GM12878 (cell line): ENCODE results near the gene TANC1. TPM values are rescaled to one million over a fixed set of nuclear protein-coding genes. Genes with fewer than 3 reads are reported as not detected.

Experiments used
- ATAC-seq: fragments of 200-7000 bp; cut with Tn5 transposase; 3 replicates; pipeline ENCODE4 v1.9.1; 2020; ENCODE audit warnings: mild to moderate bottlenecking, moderate library complexity
- BruUV-seq: library from RNA; stranded (reverse); fragments of 400-500 nt; replicated peaks from 2 replicates; lab custom pipeline; 2021; lab: Mats Ljungman, UMichigan
- CTCF ChIA-PET: fragments of 300-600 bp; sonication (Branson Sonifier 250); formaldehyde crosslinking; extraction: SDS; loops from one replicate; lab custom pipeline; 2021; ENCODE audit warnings: inconsistent platforms; lab: Yijun Ruan, JAX
- POLR2A ChIA-PET: fragments of 350-600 bp; formaldehyde crosslinking; extraction: SDS; loops from one replicate; lab custom pipeline; 2021; ENCODE audit warnings: inconsistent platforms; lab: Charles Lee
- RAD21 ChIA-PET: fragments of 300-600 bp; sonication (Branson Sonifier 250); formaldehyde crosslinking; loops from one replicate; lab custom pipeline; 2023; ENCODE audit warnings: antibody characterized with exemption; ENCODE audit not compliant: unreplicated experiment; lab: Charles Lee
- SMC1A ChIA-PET: fragments of 300-600 bp; sonication (Branson Sonifier 250); formaldehyde crosslinking; loops from one replicate; lab custom pipeline; 2023; ENCODE audit not compliant: unreplicated experiment, uncharacterized antibody; lab: Charles Lee
- DNase-seq: peaks from one replicate; pipeline ENCODE4 v3.0.0-alpha.2; 2011; ENCODE audit warnings: low read depth, low spot score
- FAIRE-seq: peaks from 3 replicates; lab custom pipeline; 2011; peaks lifted over from hg19 to GRCh38; lab: Jason Lieb, UNC
- H2AFZ ChIP-seq: 2 replicates; pipeline ENCODE4 v1.6.0; 2011; ENCODE audit warnings: low read depth, low read length, control low read depth; ENCODE audit not compliant: control insufficient read depth
- H3K27ac ChIP-seq: 2 replicates; pipeline ENCODE4 v1.5.1; 2011; ENCODE audit warnings: control low read depth; ENCODE audit not compliant: control insufficient read depth, insufficient read depth
- H3K27me3 ChIP-seq, 2 experiments: replicated peaks in 1 of 2; 2 replicates each; pipeline versions ENCODE4 v1.6.0 to v1.6.1; 2011; ENCODE audit warnings: low read length in 1 of 2; ENCODE audit not compliant: control insufficient read depth in 2 of 2, insufficient read depth in 2 of 2
- H3K36me3 ChIP-seq, 2 experiments: 2 replicates each; pipeline ENCODE4 v1.5.1; 2011; ENCODE audit warnings: low read length in 1 of 2; ENCODE audit not compliant: control insufficient read depth in 2 of 2, insufficient read depth in 2 of 2
- H3K4me1 ChIP-seq: 2 replicates; pipeline ENCODE4 v1.6.1; 2011; ENCODE audit warnings: mild to moderate bottlenecking, low read length, moderate library complexity, mixed read lengths; ENCODE audit not compliant: control insufficient read depth, insufficient read depth
- H3K4me2 ChIP-seq: 2 replicates; pipeline ENCODE4 v1.6.0; 2011; ENCODE audit warnings: control low read depth; ENCODE audit not compliant: control insufficient read depth, insufficient read depth
- H3K4me3 ChIP-seq: fragments of 200-600 bp; sonication (generic); 2 replicates; pipeline ENCODE4 v1.5.1; 2016
- H3K79me2 ChIP-seq: 2 replicates; pipeline ENCODE4 v1.6.0; 2011; ENCODE audit warnings: low read length; ENCODE audit not compliant: control insufficient read depth, insufficient read depth
- H3K9ac ChIP-seq: 2 replicates; pipeline ENCODE4 v1.8.0; 2011; ENCODE audit warnings: low read length, control low read depth, mixed read lengths; ENCODE audit not compliant: control insufficient read depth, insufficient read depth
- H3K9me3 ChIP-seq: replicated peaks from 3 replicates; pipeline ENCODE4 v1.5.1; 2011; ENCODE audit warnings: mild to moderate bottlenecking, low read length; ENCODE audit not compliant: control insufficient read depth, insufficient read depth
- H4K20me1 ChIP-seq: 2 replicates; pipeline ENCODE4 v1.6.0; 2011; ENCODE audit not compliant: control insufficient read depth, insufficient read depth
- CBFB ChIP-seq: IDR thresholded peaks from 2 replicates; pipeline ENCODE4 v1.6.1; 2016; ENCODE audit warnings: antibody characterized with exemption, low read depth
- CEBPB ChIP-seq, 2 experiments: fragments of 150-350 bp in 1 of 2; IDR thresholded peaks; 2 replicates each; pipeline ENCODE4 v1.6.1; 2012 to 2014; ENCODE audit warnings: low read depth in 2 of 2, low read length in 2 of 2, borderline replicate concordance in 1 of 2, inconsistent platforms in 1 of 2
- GATAD2B ChIP-seq: fragments of 450-650 bp; conservative IDR thresholded peaks from 2 replicates; pipeline ENCODE4 v1.6.1; 2017; ENCODE audit warnings: low read depth, mild to moderate bottlenecking, moderate library complexity
- MYB ChIP-seq: fragments of 150-350 bp; IDR thresholded peaks from 2 replicates; pipeline ENCODE4 v1.6.1; 2014; ENCODE audit warnings: mild to moderate bottlenecking, low read depth, low read length, borderline replicate concordance
- POU2F2 ChIP-seq: IDR thresholded peaks from 3 replicates; pipeline ENCODE4 v1.6.1; 2011; ENCODE audit warnings: low read depth, mild to moderate bottlenecking, low read length, borderline replicate concordance
- RAD51 ChIP-seq: fragments of 450-650 bp; IDR thresholded peaks from 2 replicates; pipeline ENCODE4 v1.6.1; 2016; ENCODE audit warnings: moderate library complexity, mild to moderate bottlenecking, inconsistent platforms
- SIN3A ChIP-seq: IDR thresholded peaks from 2 replicates; pipeline ENCODE4 v1.6.1; 2012; ENCODE audit warnings: low read depth, low read length, improper control_type of control experiment
- SPI1 ChIP-seq: IDR thresholded peaks from 2 replicates; pipeline ENCODE4 v1.6.1; 2011; ENCODE audit warnings: low read depth, mild to moderate bottlenecking, low read length, moderate library complexity, borderline replicate concordance; ENCODE audit not compliant: insufficient read depth
- SUZ12 ChIP-seq: fragments of 200-600 bp; sonication (generic); IDR thresholded peaks from one replicate; pipeline ENCODE4 v1.6.1; 2018; ENCODE audit warnings: antibody characterized with exemption, mild to moderate bottlenecking; ENCODE audit not compliant: unreplicated experiment
- TBL1XR1 ChIP-seq: IDR thresholded peaks from 2 replicates; pipeline ENCODE4 v1.6.1; 2012; ENCODE audit warnings: low read depth, low read length, improper control_type of control experiment
- ZNF622 ChIP-seq: fragments of 450-650 bp; IDR thresholded peaks from 2 replicates; pipeline ENCODE4 v1.6.1; 2017; ENCODE audit warnings: mild to moderate bottlenecking, inconsistent platforms
- WGBS: methylation state at CpG from one replicate; pipeline ENCODE4 v1.1.6; 2016; ENCODE audit warnings: low lambda C conversion rate; ENCODE audit not compliant: insufficient replicate concordance, insufficient coverage; ENCODE audit errors: missing lambda C conversion rate; 5-methylcytosine and 5-hydroxymethylcytosine counted together
- in situ Hi-C: fragments of 300-500 bp; cut with MboI; formaldehyde crosslinking; loops from 9 replicates; pipeline ENCODE4 v1.14.3; 2018; ENCODE audit warnings: mixed read lengths
- intact Hi-C: fragments of 100-400 bp; cut with micrococcal nuclease; formaldehyde crosslinking; loops from one replicate; pipeline ENCODE4 v1.14.2; 2022; ENCODE audit not compliant: unreplicated experiment
- polyA plus RNA-seq, 11 experiments: library from polyadenylated mRNA; depleted of rRNA in 4 of 11; unstranded in 6 of 11; stranded (reverse) in 5 of 11; fragments of >200 nt; fragmentation: Nextera tagmentation in 4 of 11; fragmentation: Illumina TruSeq in 1 of 11; extraction: Ambion mirVana in 4 of 11; extraction: Trizol in 1 of 11; gene quantifications; 1 replicate in 1 of 11; 2 replicates in 10 of 11; pipeline versions ENCODE4 v1.2.1 to v1.2.3, GENCODE V29; 2011 to 2016; ENCODE audit warnings: inconsistent platforms in 2 of 11, missing spikeins in 2 of 11, low read depth in 1 of 11
- total RNA-seq, 4 experiments: library from RNA; depleted of rRNA in 3 of 4; stranded (reverse); fragments of >200 nt in 3 of 4; fragmentation: Illumina TruSeq in 1 of 4; extraction: Trizol in 1 of 4; gene quantifications; 2 replicates each; pipeline versions ENCODE4 v1.2.1 to v1.2.3, GENCODE V29; 2013 to 2021
- TF ChIP-seq, protein P1 (sequence below): fragments of 450-650 bp; IDR thresholded peaks from 2 replicates; pipeline ENCODE4 v1.6.1; 2017; ENCODE audit warnings: mild to moderate bottlenecking, moderate library complexity

Gene TANC1
- total and polyA plus RNA-seq, 10 of the 15 experiments (the other 5 are each of a cell fraction or from before 2014, with no cell fraction given), result 0.05 to 5.0 (median 0.34) TPM

DNA sequence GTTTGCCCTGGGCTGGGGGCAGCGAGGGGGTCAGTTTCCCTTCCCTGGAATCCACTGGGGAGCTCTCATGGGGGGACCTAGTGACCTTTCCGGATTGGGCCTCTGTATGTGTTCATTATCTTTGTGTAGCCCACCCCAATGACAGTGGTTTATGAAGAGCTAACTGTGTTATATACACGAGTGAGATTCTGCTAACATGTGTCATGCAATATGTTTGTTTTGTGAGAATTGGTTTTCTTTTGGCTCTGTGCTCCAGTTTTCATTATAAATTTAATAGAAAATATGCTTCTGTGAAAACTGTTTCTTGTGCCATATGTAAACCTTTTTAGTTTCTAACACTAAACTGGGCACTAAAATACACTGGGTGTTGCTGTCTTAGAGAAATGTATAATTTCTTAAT is 207.5 kb downstream of the TANC1 start:
- intact Hi-C loops (no loop called here), in situ Hi-C loops (no loop called here)
- Histone ChIP-seq H3K36me3 (no peaks in the 10 kb centered on the region), H3K4me3 (no peak overlapping the region), H3K27ac (no peak overlapping the region), H3K9me3 (no peaks in the 10 kb centered on the region), H3K27me3 (no peaks in the 10 kb centered on the region), H3K4me1 (no peaks in the 10 kb centered on the region), H3K79me2 (no peaks in the 10 kb centered on the region), H4K20me1 (no peaks in the 10 kb centered on the region; the same call in 1 of the 2 replicates), H3K4me2 (no peak overlapping the region), H2AFZ (no peak overlapping the region), H3K9ac (no peak overlapping the region)
- ChIA-PET POLR2A (no interaction called here), RAD21 (no interaction called here), CTCF (interaction anchor here (0.7 to 2.3 kb wide), 3 partner anchors 501 to 792 kb away, joined by 4 to 11 read pairs (median 4); no protein-coding TSS in a partner anchor), SMC1A (interaction anchor here (1.8 kb wide), 1 partner anchor 23 kb away, joined by 5 read pairs; no protein-coding TSS in a partner anchor)
- TF ChIP-seq ZNF622, result no peak
- TF ChIP-seq GATAD2B, result no peak
- TF ChIP-seq, protein P1, sequence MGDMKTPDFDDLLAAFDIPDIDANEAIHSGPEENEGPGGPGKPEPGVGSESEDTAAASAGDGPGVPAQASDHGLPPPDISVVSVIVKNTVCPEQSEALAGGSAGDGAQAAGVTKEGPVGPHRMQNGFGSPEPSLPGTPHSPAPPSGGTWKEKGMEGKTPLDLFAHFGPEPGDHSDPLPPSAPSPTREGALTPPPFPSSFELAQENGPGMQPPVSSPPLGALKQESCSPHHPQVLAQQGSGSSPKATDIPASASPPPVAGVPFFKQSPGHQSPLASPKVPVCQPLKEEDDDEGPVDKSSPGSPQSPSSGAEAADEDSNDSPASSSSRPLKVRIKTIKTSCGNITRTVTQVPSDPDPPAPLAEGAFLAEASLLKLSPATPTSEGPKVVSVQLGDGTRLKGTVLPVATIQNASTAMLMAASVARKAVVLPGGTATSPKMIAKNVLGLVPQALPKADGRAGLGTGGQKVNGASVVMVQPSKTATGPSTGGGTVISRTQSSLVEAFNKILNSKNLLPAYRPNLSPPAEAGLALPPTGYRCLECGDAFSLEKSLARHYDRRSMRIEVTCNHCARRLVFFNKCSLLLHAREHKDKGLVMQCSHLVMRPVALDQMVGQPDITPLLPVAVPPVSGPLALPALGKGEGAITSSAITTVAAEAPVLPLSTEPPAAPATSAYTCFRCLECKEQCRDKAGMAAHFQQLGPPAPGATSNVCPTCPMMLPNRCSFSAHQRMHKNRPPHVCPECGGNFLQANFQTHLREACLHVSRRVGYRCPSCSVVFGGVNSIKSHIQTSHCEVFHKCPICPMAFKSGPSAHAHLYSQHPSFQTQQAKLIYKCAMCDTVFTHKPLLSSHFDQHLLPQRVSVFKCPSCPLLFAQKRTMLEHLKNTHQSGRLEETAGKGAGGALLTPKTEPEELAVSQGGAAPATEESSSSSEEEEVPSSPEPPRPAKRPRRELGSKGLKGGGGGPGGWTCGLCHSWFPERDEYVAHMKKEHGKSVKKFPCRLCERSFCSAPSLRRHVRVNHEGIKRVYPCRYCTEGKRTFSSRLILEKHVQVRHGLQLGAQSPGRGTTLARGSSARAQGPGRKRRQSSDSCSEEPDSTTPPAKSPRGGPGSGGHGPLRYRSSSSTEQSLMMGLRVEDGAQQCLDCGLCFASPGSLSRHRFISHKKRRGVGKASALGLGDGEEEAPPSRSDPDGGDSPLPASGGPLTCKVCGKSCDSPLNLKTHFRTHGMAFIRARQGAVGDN, result no peak
- no peak for TF ChIP-seq SIN3A
- TF ChIP-seq TBL1XR1, result no peak
- TF ChIP-seq CEBPB (IDR thresholded peaks at IDR 0.05; ENCODE audit: borderline replicate concordance in 1 of 2, low read depth in 2 of 2, low read length in 2 of 2), result no peak
- no peak for TF ChIP-seq SUZ12
- no peak for TF ChIP-seq SPI1
- TF ChIP-seq RAD51, result no peak
- TF ChIP-seq POU2F2, result no peak
- TF ChIP-seq CBFB, result no peak
- TF ChIP-seq MYB, result no peak
- 30% methylated on average over 3 of the region's 3 CpGs for WGBS
- no peak for ATAC-seq
- BruUV-seq, result no TSS peak
- DNase-seq, result no peak
- no peak for FAIRE-seq
